Left ventricle myocardium superior (tissue), 1 donor: Measurements from ENCODE around the gene KANSL1L. TPM values are rescaled to one million over a fixed set of nuclear protein-coding genes. Genes with fewer than 3 reads are reported as not detected.

Experiments
- ATAC-seq: fragments of 200-7000 bp; cut with Tn5 transposase; one replicate; pipeline ENCODE4 v1.9.1; 2020; ENCODE audit warnings: mild to moderate bottlenecking, moderate library complexity
- DNase-seq: peaks from one replicate; pipeline ENCODE4 v3.0.0-alpha.2; 2020
- intact Hi-C: fragments of 100-400 bp; cut with micrococcal nuclease; formaldehyde crosslinking; loops from one replicate; pipeline ENCODE4 v1.11.0; 2022
- total RNA-seq: library from RNA; stranded (reverse); fragmentation: NEBNext Ultra II Directional; extraction: Animal tissue kit (Norgen Biotek cat#: 25700); gene quantifications from one replicate; pipeline ENCODE4 v1.2.1, GENCODE V29; 2021
- donor health status: DM: no; HTN: yes; CAD: no; lungs with severe emphysema.

The KANSL1L gene
- total RNA-seq, 1 donor from 2014 or later: 17.4 TPM

DNA sequence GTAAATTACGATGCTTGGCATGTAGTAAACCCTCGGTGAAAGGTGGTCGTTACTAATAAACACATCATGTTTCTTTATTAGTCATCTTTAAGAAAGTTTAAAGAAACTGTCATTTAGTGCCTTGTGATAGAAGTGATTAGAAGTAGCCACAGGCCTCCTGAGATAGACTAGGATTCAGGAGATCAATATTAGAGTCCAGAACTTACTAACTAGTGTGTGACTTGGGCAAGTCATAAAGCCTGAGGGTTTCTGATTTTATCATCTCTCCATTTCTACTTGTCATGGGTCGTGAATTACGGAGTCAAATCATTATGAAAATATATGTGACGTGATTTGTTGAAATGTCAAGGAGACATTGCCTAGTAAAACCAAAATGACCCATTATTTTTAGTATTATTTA is 162.1 kb downstream of the KANSL1L start:
- intact Hi-C loops: loop anchor here (10.0 kb wide), 1 partner anchor 166 kb away; the partner anchor contains the start of gene KANSL1L
- no peak for ATAC-seq
- DNase-seq: no peak

- DNase-seq (no peak), ATAC-seq (peak; percentile 47)
- intact Hi-C loops: loop anchor here (10.0 kb wide), 1 partner anchor 167 kb away; the partner anchor contains the start of gene KANSL1L
Observed at GRCh38 chr2:210007895-210008294, 163.3 kb downstream of the KANSL1L start.

GRCh38 chr2:210004881-210005280 is 166.3 kb downstream of the KANSL1L start:
- intact Hi-C loops: loop anchor here (10.0 kb wide), 1 partner anchor 170 kb away; the partner anchor contains the start of gene KANSL1L
- DNase-seq (no peak), ATAC-seq (no peak)

DNA sequence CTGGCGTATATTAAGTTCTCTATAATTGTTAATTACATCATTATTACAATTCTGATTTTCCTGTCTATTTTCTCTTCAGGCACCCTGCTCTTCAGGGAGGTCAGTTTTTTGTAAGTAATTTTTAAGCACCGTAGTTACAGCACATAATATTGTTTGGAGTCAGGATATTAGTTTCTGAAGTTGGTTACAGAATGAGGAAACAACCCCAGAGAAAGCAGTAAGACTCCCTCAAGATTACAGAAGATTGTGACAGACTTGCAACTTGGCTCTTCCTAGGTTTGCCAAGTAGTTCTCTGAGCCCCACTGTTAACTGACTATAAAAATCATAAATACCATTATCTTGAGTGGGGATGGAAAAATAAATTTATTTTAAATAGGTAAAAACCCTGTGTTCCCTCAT is 167.8 kb downstream of the KANSL1L start:
- ATAC-seq: no peak
- intact Hi-C loops: loop anchor here (10.0 kb wide), 1 partner anchor 171 kb away; the partner anchor contains the start of gene KANSL1L
- no peak for DNase-seq

GRCh38 chr2:210002158-210003157 is 168.8 kb downstream of the KANSL1L start, which contains the start of gene RPE:
TSS of gene RPE (plus strand) at chr2:210002638. CDS start at chr2:210002662, 24 bp downstream.
- DNase-seq (peak; percentile 99), ATAC-seq (peak; percentile 100)
- intact Hi-C loops: loop anchor here (10.0 kb wide), 1 partner anchor 172 kb away; the partner anchor contains the start of gene KANSL1L

DNA sequence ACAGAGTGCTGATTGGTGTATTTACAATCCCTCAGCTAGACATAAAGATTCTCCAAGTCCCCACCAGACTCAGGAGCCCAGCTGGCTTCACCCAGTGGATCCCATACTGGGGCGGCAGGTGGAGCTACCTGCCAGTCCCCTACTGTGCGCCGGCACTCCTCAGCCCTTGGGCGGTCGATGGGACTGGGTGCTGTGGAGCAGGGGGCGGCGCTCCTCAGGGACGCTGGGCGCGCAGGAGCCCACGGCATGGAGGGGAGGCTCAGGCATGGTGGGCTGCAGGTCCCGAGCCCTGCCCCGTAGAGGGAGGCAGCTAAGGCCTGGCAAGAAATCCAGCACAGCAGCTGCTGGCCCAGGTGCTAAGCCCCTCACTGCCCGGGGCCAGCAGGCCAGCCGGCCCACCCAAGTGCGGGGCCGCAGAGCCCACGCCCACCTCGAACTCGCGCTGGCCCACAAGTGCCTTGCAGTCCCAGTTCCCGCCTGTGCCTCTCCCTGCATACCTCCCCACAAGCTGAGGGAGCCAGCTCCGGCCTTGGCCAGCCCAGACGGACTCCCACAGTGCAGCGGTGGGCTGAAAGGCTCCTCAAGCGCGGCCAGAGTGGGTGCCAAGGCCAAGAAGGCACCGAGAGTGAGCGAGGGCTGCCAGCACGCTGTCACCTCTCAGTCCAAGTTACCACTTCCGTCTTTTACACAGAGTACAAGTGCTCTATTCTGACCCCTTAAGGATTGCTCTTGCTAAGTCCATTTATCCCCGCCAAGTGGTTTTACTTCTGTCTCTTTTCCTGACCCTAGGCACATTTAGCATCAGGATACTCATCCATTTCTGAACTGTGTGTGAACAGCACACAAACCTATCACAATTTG is 170.5 kb downstream of the KANSL1L start:
- intact Hi-C loops: loop anchor here (10.0 kb wide), 1 partner anchor 174 kb away; the partner anchor contains the start of gene KANSL1L
- no peak for ATAC-seq
- DNase-seq: no peak

GRCh38 chr2:209998596-209998995 is 172.6 kb downstream of the KANSL1L start:
- intact Hi-C loops: no loop called here
- DNase-seq (no peak), ATAC-seq (no peak)

DNA sequence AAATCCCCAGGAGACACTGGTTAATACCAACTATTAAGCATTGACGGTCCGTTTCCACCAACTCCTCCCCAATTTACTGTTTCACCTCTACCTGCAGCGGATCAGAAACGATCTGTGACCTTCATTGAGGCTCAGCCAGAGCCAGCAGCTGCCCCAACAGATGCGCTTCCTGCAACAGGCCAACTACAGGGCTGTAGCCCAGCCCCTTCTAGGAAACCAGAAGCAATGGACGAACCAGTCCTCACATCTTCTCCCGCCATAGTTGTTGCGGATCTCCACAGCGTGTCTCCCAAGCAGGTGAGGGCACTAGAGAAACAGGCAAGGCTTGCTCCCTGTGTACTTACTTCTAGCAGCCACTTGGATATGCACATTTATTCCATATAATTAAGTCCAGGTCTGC is 177.2 kb downstream of the KANSL1L start:
- ATAC-seq (no peak), DNase-seq (no peak)
- intact Hi-C loops: no loop called here

- intact Hi-C loops: no loop called here
- DNase-seq (no peak), ATAC-seq (no peak)
Observed at GRCh38 chr2:209990838-209991237, 180.4 kb downstream of the KANSL1L start.

GRCh38 chr2:209988010-209988409 is 183.2 kb downstream of the KANSL1L start:
- DNase-seq (no peak), ATAC-seq (no peak)
- intact Hi-C loops: no loop called here

GRCh38 chr2:209986415-209986814 is 184.8 kb downstream of the KANSL1L start:
- DNase-seq (no peak), ATAC-seq (no peak)
- intact Hi-C loops: no loop called here

GRCh38 chr2:209985874-209986273 is 185.3 kb downstream of the KANSL1L start:
- intact Hi-C loops: no loop called here
- ATAC-seq (no peak), DNase-seq (no peak)

- no peak for ATAC-seq
- no peak for DNase-seq
- intact Hi-C loops: no loop called here
Observed at GRCh38 chr2:209984291-209984690, 186.9 kb downstream of the KANSL1L start.

GRCh38 chr2:209977386-209978239 is 193.6 kb downstream of the KANSL1L start:
- intact Hi-C loops: loop anchor here (2.0 kb wide), 1 partner anchor 217 kb away; no protein-coding TSS in a partner anchor
- ATAC-seq (no peak), DNase-seq (no peak)

- ATAC-seq (no peak), DNase-seq (no peak)
Observed at GRCh38 chr2:209976698-209977385, 194.4 kb downstream of the KANSL1L start.

GRCh38 chr2:209974576-209974975 is 196.6 kb downstream of the KANSL1L start:
- ATAC-seq: no peak
- DNase-seq: no peak
- intact Hi-C loops: no loop called here

More at GRCh38 chr2:209976698-209977385, 194.4 kb downstream of the KANSL1L start:
- intact Hi-C loops: loop anchor here (2.0 kb wide), 1 partner anchor 218 kb away; no protein-coding TSS in a partner anchor

DNA sequence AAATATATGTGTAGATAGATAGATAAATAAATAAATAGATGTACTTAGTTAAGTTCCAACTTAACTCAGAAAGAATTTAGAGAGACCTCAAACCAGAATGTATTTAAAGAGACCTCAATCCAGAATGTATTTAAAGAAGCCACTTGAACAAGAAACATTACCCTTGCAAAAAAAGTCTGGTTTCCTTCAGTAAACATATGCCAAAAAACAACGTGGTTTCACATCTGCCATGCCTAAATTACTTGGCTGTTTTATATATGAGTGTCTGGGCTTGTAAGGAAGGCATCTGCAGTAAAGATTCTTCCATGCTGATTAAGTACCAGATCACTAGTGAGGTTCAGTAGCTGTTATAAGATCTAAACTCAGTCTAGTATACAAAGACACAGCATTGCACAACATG is 197.9 kb downstream of the KANSL1L start:
- no peak for ATAC-seq
- DNase-seq: no peak
- intact Hi-C loops: no loop called here
